ENCODE measurements around the gene ODC1.

- no peak for TF ChIP-seq EZH2 (IDR thresholded peaks at IDR 0.05; ENCODE audit: insufficient read depth, low read length)
- TF ChIP-seq CTCF (IDR thresholded peaks at IDR 0.05; ENCODE audit: insufficient read depth, low read depth, low read length) = no peak
Measured at GRCh38 chr2:10406491-10407188, 41.5 kb downstream of the ODC1 start.

Data from astrocyte (in vitro differentiated cells and primary cell).